Small intestine (tissue), 4 donors: ENCODE results near the gene SECTM1. TPM values are rescaled to one million over a fixed set of nuclear protein-coding genes. Genes with fewer than 3 reads are reported as not detected.

ENCODE experiments used
- polyA plus RNA-seq, 4 donors: library from polyadenylated mRNA; stranded (reverse) in 3 of 4; unstranded in 1 of 4; fragments of 200-250 nt in 3 of 4; fragments of 120-200 nt in 1 of 4; gene quantifications; one replicate each; pipeline versions ENCODE4 v1.2.1 to v1.2.3, GENCODE V29; 2013
- donor health status: healthy with polysubstance abuse.
- donor health status: Bipolar disorder and iron deficiency.
- donor health status: healthy.

SECTM1 gene
- polyA plus RNA-seq, 4 donors: 13.6 to 81.9 (median 26.1) TPM

Other genes starting within 250 kb of the SECTM1 start
- 100 to 1,000 TPM in 1 of 4 donors, 10 to 100 TPM in 3; 13.2 to 103 (median 21.7) TPM for gene FASN, start 235.5 kb downstream of the SECTM1 start, polyA plus RNA-seq
- gene CCDC57, start 120.9 kb downstream of the SECTM1 start, polyA plus RNA-seq: 10 to 100 TPM; 36.7 to 97.3 (median 44.6) TPM
- 10 to 100 TPM in 2 of 4 donors, 1 to 10 TPM in 2; 5.4 to 33.2 (median 14.5) TPM for gene SLC16A3, start 104.7 kb downstream of the SECTM1 start, polyA plus RNA-seq
- gene CSNK1D, start 60.1 kb downstream of the SECTM1 start, polyA plus RNA-seq: 100 to 1,000 TPM; 111 to 148 (median 137) TPM
- gene CD7, start 16.2 kb downstream of the SECTM1 start, polyA plus RNA-seq: 10 to 100 TPM in 1 of 4 donors, 1 to 10 TPM in 3; 3.4 to 10.8 (median 7.7) TPM
- under 1 TPM in 1 of 4 donors, not detected in 3; 0.07 TPM for gene TEX19, start 25.5 kb upstream of the SECTM1 start, polyA plus RNA-seq
- under 1 TPM in 1 of 4 donors, not detected in 3; 0.06 TPM for gene UTS2R, start 38.0 kb upstream of the SECTM1 start, polyA plus RNA-seq
- 100 to 1,000 TPM in 2 of 4 donors, 10 to 100 TPM in 2; 40.8 to 254 (median 128) TPM for gene HEXD, start 84.6 kb upstream of the SECTM1 start, polyA plus RNA-seq
- gene OGFOD3, start 84.8 kb upstream of the SECTM1 start, polyA plus RNA-seq: 10 to 100 TPM in 2 of 4 donors, 1 to 10 TPM in 2; 7.8 to 23.8 (median 14.6) TPM
- 10 to 100 TPM; 37.6 to 57.8 (median 41.2) TPM for gene CYBC1, start 117.0 kb upstream of the SECTM1 start, polyA plus RNA-seq
- 10 to 100 TPM; 39.2 to 87.0 (median 49.9) TPM for gene NARF, start 125.0 kb upstream of the SECTM1 start, polyA plus RNA-seq
- 10 to 100 TPM; 11.6 to 25.9 (median 18.0) TPM for gene FOXK2, start 186.0 kb upstream of the SECTM1 start, polyA plus RNA-seq